Upper lobe of left lung (tissue), 6 donors: ENCODE results near the gene FLYWCH1. TPM values are rescaled to one million over a fixed set of nuclear protein-coding genes. Genes with fewer than 3 reads are reported as not detected.

Experiments used
- ATAC-seq, 2 donors: fragments of 200-7000 bp; cut with Tn5 transposase; one replicate each; pipeline ENCODE4 v1.9.1; 2022; ENCODE audit warnings: mild to moderate bottlenecking in 2 of 2, moderate library complexity in 2 of 2; ENCODE audit not compliant: low FRiP score in 2 of 2
- DNase-seq, 2 donors: peaks; one replicate each; pipeline ENCODE4 v3.0.0-alpha.2; 2019 to 2020
- H3K27ac ChIP-seq, 4 donors: fragments of 200-600 bp; sonication (generic); one replicate each; pipeline ENCODE4 v1.5.1; 2016 to 2019
- H3K27me3 ChIP-seq, 4 donors: fragments of 200-600 bp; sonication (generic); one replicate each; pipeline ENCODE4 v1.5.1; 2017 to 2019
- H3K36me3 ChIP-seq, 4 donors: fragments of 200-600 bp; sonication (generic); one replicate each; pipeline ENCODE4 v1.5.1; 2016 to 2019
- H3K4me1 ChIP-seq, 4 donors: fragments of 200-600 bp; sonication (generic); one replicate each; pipeline ENCODE4 v1.5.1; 2018 to 2019
- H3K4me3 ChIP-seq, 4 donors: fragments of 200-600 bp; sonication (generic); one replicate each; pipeline ENCODE4 v1.5.1; 2017 to 2019; ENCODE audit warnings: mild to moderate bottlenecking in 2 of 4, moderate library complexity in 1 of 4
- H3K9me3 ChIP-seq, 4 donors: fragments of 200-600 bp; sonication (generic); one replicate each; pipeline ENCODE4 v1.5.1; 2018 to 2019
- CTCF ChIP-seq, 6 experiments: fragments of 450-650 bp in 4 of 6; fragments of 200-600 bp in 2 of 6; sonication (generic) in 2 of 6; IDR thresholded peaks; one replicate each; pipeline ENCODE4 v1.5.1; 2016 to 2019; ENCODE audit warnings: antibody characterized with exemption in 6 of 6
- EP300 ChIP-seq, 4 donors: sonication (generic); formaldehyde crosslinking; IDR thresholded peaks; one replicate each; pipeline ENCODE4 v1.5.1; 2017; ENCODE audit warnings: antibody characterized with exemption in 4 of 4, control low read depth in 2 of 4
- POLR2A ChIP-seq, 4 donors: fragments of 450-650 bp; IDR thresholded peaks; one replicate each; pipeline ENCODE4 v1.5.1; 2016 to 2017; ENCODE audit warnings: antibody characterized with exemption in 4 of 4, mild to moderate bottlenecking in 2 of 4
- POLR2AphosphoS5 ChIP-seq, 2 donors: sonication (generic); formaldehyde crosslinking; IDR thresholded peaks; one replicate each; pipeline ENCODE4 v1.5.1; 2017; ENCODE audit warnings: antibody characterized with exemption in 2 of 2
- WGBS, 2 donors: methylation state at CpG; one replicate each; pipeline ENCODE4 v1.1.5; 2017 to 2018; 5-methylcytosine and 5-hydroxymethylcytosine counted together
- total RNA-seq, 6 donors: library from RNA; depleted of rRNA in 4 of 6; stranded (reverse); fragments of >200 nt in 4 of 6; gene quantifications; one replicate each; pipeline versions ENCODE4 v1.1.0 to v1.2.1, GENCODE V29; 2016 to 2021
- donor health status: DM: no; HTN: no; CAD: no; lungs with moderate emphysema.
- donor health status: DM: no; HTN: yes; CAD: no; lungs with severe emphysema.

The FLYWCH1 gene
- total RNA-seq, 6 donors from 2014 or later = 19.3 to 162 (median 43.4) TPM

GRCh38 chr16:2967721-2968161 is 56.0 kb downstream of the FLYWCH1 start:
- TF ChIP-seq POLR2A (IDR thresholded peaks at IDR 0.05) = no peak
- WGBS, 2 donors = 51 to 52% methylated on average over 13 to 16 of the region's 33 CpGs
- Histone ChIP-seq H3K4me3 (no peak overlapping the region), H3K27me3 (peaks cover 0 to 56% (median 42%) of the 10 kb centered on the region in 4 donors), H3K36me3 (no peaks in the 10 kb centered on the region), H3K9me3 (no peaks in the 10 kb centered on the region), H3K27ac (no peak overlapping the region), H3K4me1 (peaks cover 52 to 76% (median 60%) of the 10 kb centered on the region in 4 donors)
- DNase-seq (peak in 1 of 2 donors; percentile 80), ATAC-seq (no peak)

GRCh38 chr16:2968368-2968737 is 56.6 kb downstream of the FLYWCH1 start:
- no peak overlapping the region for H3K27ac ChIP-seq
- H3K27me3 ChIP-seq = peaks cover 0 to 50% (median 36%) of the 10 kb centered on the region in 4 donors
- no peak for DNase-seq
- 13% methylated on average over 15 to 17 of the region's 18 CpGs for WGBS, 2 donors
- H3K4me1 ChIP-seq = peaks cover 47 to 70% (median 55%) of the 10 kb centered on the region in 4 donors
- no peak for ATAC-seq
- H3K4me3 ChIP-seq = peak overlapping the region in 3 of 4 donors; percentile 72 to 89 (median 88)
- no peaks in the 10 kb centered on the region for H3K9me3 ChIP-seq
- TF ChIP-seq POLR2AphosphoS5 (IDR thresholded peaks at IDR 0.05) = no peak
- TF ChIP-seq POLR2A (IDR thresholded peaks at IDR 0.05) = no peak
- TF ChIP-seq EP300 (IDR thresholded peaks at IDR 0.05) = no peak
- no peak for TF ChIP-seq CTCF (IDR thresholded peaks at IDR 0.05)
- H3K36me3 ChIP-seq = no peaks in the 10 kb centered on the region

GRCh38 chr16:2968738-2969544 is 57.2 kb downstream of the FLYWCH1 start, which contains the start of gene PAQR4:
Gene PAQR4, plus strand, starts transcription at chr16:2969348. Its CDS starts 327 bp downstream, at chr16:2969675.
- ATAC-seq (peak; percentile 92 to 95), DNase-seq (peak; percentile 92 to 98)
- TF ChIP-seq POLR2AphosphoS5 (IDR thresholded peaks at IDR 0.05) (peak in 1 of 2 donors; percentile 15), POLR2A (IDR thresholded peaks at IDR 0.05) (peak in 1 of 4 donors; percentile 63), CTCF (IDR thresholded peaks at IDR 0.05) (peak in 3 of 6 experiments; percentile 11 to 37 (median 35)), EP300 (IDR thresholded peaks at IDR 0.05) (no peak)
- Histone ChIP-seq H3K9me3 (no peaks in the 10 kb centered on the region), H3K4me3 (peak within 1 kb of the TSS; percentile 72 to 89 (median 82)), H3K36me3 (no peaks in the 10 kb centered on the region), H3K27me3 (peaks cover 0 to 44% (median 32%) of the 10 kb centered on the region in 4 donors), H3K27ac (peak within 1 kb of the TSS; percentile 40 to 80 (median 54)), H3K4me1 (peaks cover 41 to 64% (median 49%) of the 10 kb centered on the region in 4 donors)
- 5% methylated on average over 32 of the region's 98 CpGs; no CpG with 5 or more reads in 1 of the 2 donors for WGBS, 2 donors

- H3K36me3 ChIP-seq = no peaks in the 10 kb centered on the region
- peak; percentile 73 to 92 for DNase-seq
- peak overlapping the region; percentile 40 to 80 (median 54) for H3K27ac ChIP-seq
- ATAC-seq = peak; percentile 57 to 59
- WGBS, 2 donors = 5 to 14% methylated on average over 6 to 22 of the region's 83 CpGs
- H3K4me1 ChIP-seq = peaks cover 32 to 55% (median 40%) of the 10 kb centered on the region in 4 donors
- H3K27me3 ChIP-seq = peaks cover 0 to 35% (median 27%) of the 10 kb centered on the region in 4 donors
- no peaks in the 10 kb centered on the region for H3K9me3 ChIP-seq
- TF ChIP-seq POLR2A (IDR thresholded peaks at IDR 0.05) (peak in 1 of 4 donors; percentile 19), CTCF (IDR thresholded peaks at IDR 0.05) (peak; percentile 28 to 64 (median 52)), POLR2AphosphoS5 (IDR thresholded peaks at IDR 0.05) (peak in 1 of 2 donors; percentile 17), EP300 (IDR thresholded peaks at IDR 0.05) (no peak)
- H3K4me3 ChIP-seq = peak overlapping the region; percentile 72 to 89 (median 82)
These were observed 58.1 kb downstream of the FLYWCH1 start for GRCh38 chr16:2969545-2970521.
